GM20000 (cell line): ENCODE results near the gene SH3BP5.
"Not testable (repeated sequence)": the region's sequence is repeated elsewhere in the genome, so short reads cannot be mapped to it uniquely, and the experiment has no call there.

ENCODE experiments used
- DNase-seq: peaks from one replicate; pipeline ENCODE4 v3.0.0; 2012; ENCODE audit warnings: low spot score
- CTCF ChIP-seq: IDR thresholded peaks from 2 replicates; pipeline ENCODE4 v1.5.1; 2012; ENCODE audit warnings: mild to moderate bottlenecking, control low read depth; ENCODE audit errors: extremely low read depth, missing control alignments

The SH3BP5 gene

GRCh38 chr3:15367059-15367458, 34.7 kb upstream of the SH3BP5 start:
- no peak for TF ChIP-seq CTCF
- DNase-seq: no peak

GRCh38 chr3:15364078-15364477, 31.7 kb upstream of the SH3BP5 start:
- not testable (repeated sequence) for DNase-seq

GRCh38 chr3:15361494-15362214, 29.3 kb upstream of the SH3BP5 start:
- TF ChIP-seq CTCF: no peak
- peak; percentile 81 for DNase-seq

GRCh38 chr3:15360788-15361493, 28.6 kb upstream of the SH3BP5 start:
- no peak for TF ChIP-seq CTCF
- DNase-seq: no peak

GRCh38 chr3:15359677-15360397, 27.5 kb upstream of the SH3BP5 start:
- no peak for TF ChIP-seq CTCF
- no peak for DNase-seq

- peak; percentile 42 for DNase-seq
Measured at GRCh38 chr3:15356651-15357061, 24.3 kb upstream of the SH3BP5 start.

- no peak for DNase-seq
Measured at GRCh38 chr3:15356176-15356575, 23.8 kb upstream of the SH3BP5 start.

More at GRCh38 chr3:15356176-15356575, 23.8 kb upstream of the SH3BP5 start:
- TF ChIP-seq CTCF: no peak
